Gastroesophageal sphincter (tissue), 4 donors: ENCODE measurements around the gene LRRC4B. TPM values are rescaled to one million over a fixed set of nuclear protein-coding genes. Genes with fewer than 3 reads are reported as not detected.

Experiments
- ATAC-seq: fragments of 150-250 bp; one replicate; pipeline ENCODE4 v1.9.1; 2016; ENCODE audit warnings: mild to moderate bottlenecking, moderate library complexity
- H3K27ac ChIP-seq, 4 donors: fragments of 200-600 bp; sonication (generic) in 3 of 4; 1 replicate in 3 of 4; 2 replicates in 1 of 4; pipeline ENCODE4 v1.5.1; 2016 to 2019
- H3K27me3 ChIP-seq: fragments of 200-600 bp; sonication (generic); one replicate; pipeline ENCODE4 v1.5.1; 2019
- H3K36me3 ChIP-seq, 2 donors: fragments of 200-600 bp; sonication (generic); one replicate each; pipeline ENCODE4 v1.5.1; 2019; ENCODE audit warnings: control low read depth in 1 of 2
- H3K4me1 ChIP-seq, 3 donors: fragments of 200-600 bp; sonication (generic); 1 replicate in 2 of 3; 2 replicates in 1 of 3; pipeline ENCODE4 v1.5.1; 2016 to 2019; ENCODE audit warnings: control low read depth in 2 of 3
- H3K4me3 ChIP-seq, 2 donors: fragments of 200-600 bp; sonication (generic); one replicate each; pipeline ENCODE4 v1.5.1; 2019; ENCODE audit warnings: mild to moderate bottlenecking in 1 of 2, moderate library complexity in 1 of 2
- H3K9me3 ChIP-seq, 3 donors: fragments of 200-600 bp; sonication (generic); one replicate each; pipeline ENCODE4 v1.5.1; 2017 to 2019; ENCODE audit warnings: control low read depth in 2 of 3
- EP300 ChIP-seq: sonication (generic); formaldehyde crosslinking; IDR thresholded peaks from one replicate; pipeline ENCODE4 v1.6.1; 2017; ENCODE audit warnings: antibody characterized with exemption, mild to moderate bottlenecking
- POLR2A ChIP-seq, 2 donors: fragments of 450-650 bp; IDR thresholded peaks; one replicate each; pipeline ENCODE4 v1.6.1; 2017; ENCODE audit warnings: antibody characterized with exemption in 2 of 2, mild to moderate bottlenecking in 2 of 2, moderate library complexity in 1 of 2
- POLR2AphosphoS5 ChIP-seq: sonication (generic); formaldehyde crosslinking; IDR thresholded peaks from one replicate; pipeline ENCODE4 v1.6.1; 2017; ENCODE audit warnings: antibody characterized with exemption
- WGBS, 2 donors: methylation state at CpG; one replicate each; pipeline ENCODE4 v1.1.5; 2018; ENCODE audit warnings: low coverage in 1 of 2; 5-methylcytosine and 5-hydroxymethylcytosine counted together
- total RNA-seq, 4 donors: library from RNA; depleted of rRNA; stranded (reverse); fragments of >200 nt; gene quantifications; one replicate each; pipeline ENCODE4 v1.1.0, GENCODE V29; 2016
- TF ChIP-seq, protein P1 (sequence below), 4 experiments: fragments of 200-600 bp in 2 of 4; fragments of 450-650 bp in 2 of 4; sonication (generic) in 1 of 4; IDR thresholded peaks; one replicate each; pipeline ENCODE4 v1.5.1; 2017 to 2019; ENCODE audit warnings: antibody characterized with exemption in 4 of 4, mild to moderate bottlenecking in 2 of 4, moderate library complexity in 2 of 4

LRRC4B gene
- total RNA-seq, 4 donors from 2014 or later: 5.0 to 9.3 (median 7.6) TPM

DNA sequence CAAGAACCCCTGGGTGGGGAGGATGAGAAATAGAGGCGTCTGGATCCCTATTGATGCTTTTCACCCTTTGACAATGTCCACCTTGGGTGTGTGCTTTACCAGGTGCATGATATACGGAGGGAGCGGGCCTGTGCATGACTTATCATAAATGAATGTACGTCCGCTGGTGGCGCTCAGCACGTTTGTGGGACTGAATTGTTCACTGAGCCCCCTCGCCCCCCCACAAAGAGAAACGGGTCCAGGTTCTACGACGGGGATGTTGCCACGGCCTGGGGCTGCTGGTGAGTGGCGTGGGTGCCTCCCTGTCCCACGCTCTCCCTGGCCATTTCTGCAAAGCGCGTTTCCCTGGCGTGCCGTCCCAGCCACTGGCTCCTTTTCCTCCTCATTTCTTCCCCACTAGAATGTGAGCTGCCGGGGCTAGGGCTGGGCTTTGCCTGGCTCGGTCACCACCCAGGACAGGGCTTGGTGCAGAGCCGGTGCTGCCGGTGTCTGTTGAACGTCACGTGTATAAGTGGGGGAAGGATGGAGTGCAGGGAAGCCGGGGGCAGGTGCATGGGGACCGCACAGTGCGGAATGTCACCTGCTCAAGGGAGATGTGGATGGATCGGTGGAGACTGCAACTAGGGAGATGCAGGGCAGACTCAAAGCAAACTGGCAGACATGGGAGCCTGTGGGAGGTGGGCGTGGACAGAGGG is 21.6 kb downstream of the LRRC4B start:
- ATAC-seq: no peak
- peak overlapping the region in 1 of 4 donors; percentile 19 for H3K27ac ChIP-seq

GRCh38 chr19:50542943-50543342 is 25.3 kb downstream of the LRRC4B start:
- H3K4me3 ChIP-seq: no peak overlapping the region
- TF ChIP-seq POLR2A (IDR thresholded peaks at IDR 0.05) (no peak), EP300 (no peak), POLR2AphosphoS5 (no peak)
- TF ChIP-seq, protein P1, sequence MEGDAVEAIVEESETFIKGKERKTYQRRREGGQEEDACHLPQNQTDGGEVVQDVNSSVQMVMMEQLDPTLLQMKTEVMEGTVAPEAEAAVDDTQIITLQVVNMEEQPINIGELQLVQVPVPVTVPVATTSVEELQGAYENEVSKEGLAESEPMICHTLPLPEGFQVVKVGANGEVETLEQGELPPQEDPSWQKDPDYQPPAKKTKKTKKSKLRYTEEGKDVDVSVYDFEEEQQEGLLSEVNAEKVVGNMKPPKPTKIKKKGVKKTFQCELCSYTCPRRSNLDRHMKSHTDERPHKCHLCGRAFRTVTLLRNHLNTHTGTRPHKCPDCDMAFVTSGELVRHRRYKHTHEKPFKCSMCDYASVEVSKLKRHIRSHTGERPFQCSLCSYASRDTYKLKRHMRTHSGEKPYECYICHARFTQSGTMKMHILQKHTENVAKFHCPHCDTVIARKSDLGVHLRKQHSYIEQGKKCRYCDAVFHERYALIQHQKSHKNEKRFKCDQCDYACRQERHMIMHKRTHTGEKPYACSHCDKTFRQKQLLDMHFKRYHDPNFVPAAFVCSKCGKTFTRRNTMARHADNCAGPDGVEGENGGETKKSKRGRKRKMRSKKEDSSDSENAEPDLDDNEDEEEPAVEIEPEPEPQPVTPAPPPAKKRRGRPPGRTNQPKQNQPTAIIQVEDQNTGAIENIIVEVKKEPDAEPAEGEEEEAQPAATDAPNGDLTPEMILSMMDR (IDR thresholded peaks at IDR 0.05): no peak

More for the DNA sequence above, 21.6 kb downstream of the LRRC4B start:
- no peak for TF ChIP-seq POLR2A (IDR thresholded peaks at IDR 0.05)
- TF ChIP-seq EP300: no peak
- TF ChIP-seq, protein P1 (IDR thresholded peaks at IDR 0.05): no peak
- TF ChIP-seq POLR2AphosphoS5: no peak
- H3K9me3 ChIP-seq: no peaks in the 10 kb centered on the region
- H3K36me3 ChIP-seq: no peaks in the 10 kb centered on the region
- H3K27me3 ChIP-seq: peaks cover 38% of the 10 kb centered on the region
- H3K4me1 ChIP-seq: peaks cover 0 to 47% (median 0%) of the 10 kb centered on the region in 3 donors
- 60 to 83% methylated on average over 1 to 2 of the region's 29 CpGs for WGBS, 2 donors
- no peak overlapping the region for H3K4me3 ChIP-seq

GRCh38 chr19:50537769-50538230 is 30.4 kb downstream of the LRRC4B start:
- peak; percentile 51 for ATAC-seq
- WGBS, 2 donors: 19 to 21% methylated on average over 14 to 15 of the region's 15 CpGs
- TF ChIP-seq, protein P1 (IDR thresholded peaks at IDR 0.05): peak in 3 of 4 experiments; percentile 46 to 71 (median 63)
- TF ChIP-seq POLR2A (IDR thresholded peaks at IDR 0.05): no peak
- H3K36me3 ChIP-seq: no peaks in the 10 kb centered on the region
- H3K27ac ChIP-seq: no peak overlapping the region
- no peaks in the 10 kb centered on the region for H3K4me1 ChIP-seq
- peaks cover under 1% of the 10 kb centered on the region for H3K27me3 ChIP-seq
- peaks cover 0 to 17% (median 0%) of the 10 kb centered on the region in 3 donors for H3K9me3 ChIP-seq
- no peak overlapping the region for H3K4me3 ChIP-seq

More at GRCh38 chr19:50542943-50543342, 25.3 kb downstream of the LRRC4B start:
- H3K9me3 ChIP-seq: no peaks in the 10 kb centered on the region
- no peaks in the 10 kb centered on the region for H3K36me3 ChIP-seq
- WGBS, 2 donors: no CpG with 5 or more reads among the region's 21 CpGs
- peaks cover 0 to 25% (median 0%) of the 10 kb centered on the region in 3 donors for H3K4me1 ChIP-seq
- no peak overlapping the region for H3K27ac ChIP-seq
- H3K27me3 ChIP-seq: peaks cover 7% of the 10 kb centered on the region
- no peak for ATAC-seq

DNA sequence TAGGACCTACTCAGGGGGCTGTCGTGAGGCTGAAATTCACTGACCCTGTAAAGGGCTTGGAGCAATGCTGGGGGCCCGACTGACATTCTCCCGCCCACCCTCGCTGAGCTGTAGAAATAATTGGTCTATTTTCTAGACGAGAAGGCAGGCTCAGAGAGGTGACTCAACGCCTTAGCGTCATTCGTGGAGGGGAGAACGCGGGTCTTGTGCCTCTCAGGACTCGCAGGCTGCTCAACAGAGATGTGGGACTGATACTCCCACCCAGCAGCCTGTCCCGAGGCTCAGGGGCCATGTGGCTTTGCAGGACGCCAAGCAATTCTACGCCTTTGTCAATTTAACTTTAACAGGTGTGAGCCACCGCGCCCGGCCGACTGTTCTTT is 30.9 kb downstream of the LRRC4B start:
- TF ChIP-seq EP300 (no peak), POLR2A (IDR thresholded peaks at IDR 0.05) (no peak), POLR2AphosphoS5 (no peak)
- TF ChIP-seq, protein P1 (IDR thresholded peaks at IDR 0.05): no peak
- ATAC-seq: no peak
- no peaks in the 10 kb centered on the region for H3K36me3 ChIP-seq
- H3K27me3 ChIP-seq: peaks cover 5% of the 10 kb centered on the region
- H3K27ac ChIP-seq: no peak overlapping the region
- no peak overlapping the region for H3K4me3 ChIP-seq
- H3K9me3 ChIP-seq: peaks cover 0 to 22% (median 0%) of the 10 kb centered on the region in 3 donors
- 62 to 82% methylated on average over 2 to 3 of the region's 18 CpGs for WGBS, 2 donors
- no peaks in the 10 kb centered on the region for H3K4me1 ChIP-seq
